SK-N-SH treated with all-trans-retinoic acid at 6 μM for 48 hours (cell line): ENCODE results near the gene ACTN1.

Source experiments
- ATAC-seq: fragments of 200-7000 bp; cut with Tn5 transposase; 3 replicates; pipeline ENCODE4 v1.9.1; 2020; ENCODE audit warnings: mild to moderate bottlenecking, moderate library complexity
- ARNTL ChIP-seq: fragments of 450-650 bp; formaldehyde crosslinking; IDR thresholded peaks from 2 replicates; pipeline ENCODE4 v1.5.0; 2020; ENCODE audit warnings: low read depth, mild to moderate bottlenecking, moderate library complexity, borderline replicate concordance
- BACH2 ChIP-seq: fragments of 250-450 bp; sonication (Bioruptor Pico); IDR thresholded peaks from 2 replicates; pipeline ENCODE4 v1.9.0; 2021; ENCODE audit warnings: mild to moderate bottlenecking, borderline replicate concordance
- CREB5 ChIP-seq: fragments of 250-450 bp; sonication (Bioruptor Pico); IDR thresholded peaks from 2 replicates; pipeline ENCODE4 v1.5.1; 2020; ENCODE audit warnings: low read depth, mild to moderate bottlenecking, moderate library complexity
- CSRNP3 ChIP-seq: fragments of 250-450 bp; sonication (Bioruptor Pico); IDR thresholded peaks from 2 replicates; pipeline ENCODE4 v1.5.1; 2021; ENCODE audit warnings: mild to moderate bottlenecking, moderate library complexity
- ESRRG ChIP-seq: fragments of 250-450 bp; sonication (Bioruptor Pico); IDR thresholded peaks from 2 replicates; pipeline ENCODE4 v1.6.1; 2021; ENCODE audit warnings: mild to moderate bottlenecking
- GLIS3 ChIP-seq: fragments of 250-450 bp; sonication (Bioruptor Pico); IDR thresholded peaks from 2 replicates; pipeline ENCODE4 v1.5.0; 2020; ENCODE audit warnings: mild to moderate bottlenecking, moderate library complexity
- ISL1 ChIP-seq: fragments of 250-450 bp; sonication (Bioruptor Pico); IDR thresholded peaks from 2 replicates; pipeline ENCODE4 v2.1.2; 2022; ENCODE audit warnings: mild to moderate bottlenecking, moderate library complexity
- OSR1 ChIP-seq: fragments of 250-450 bp; sonication (Bioruptor Pico); IDR thresholded peaks from 2 replicates; pipeline ENCODE4 v1.8.0; 2022; ENCODE audit warnings: moderate library complexity, mild to moderate bottlenecking, inconsistent platforms
- PATZ1 ChIP-seq: fragments of 250-450 bp; sonication (Bioruptor Pico); IDR thresholded peaks from 2 replicates; pipeline ENCODE4 v1.8.0; 2020; ENCODE audit warnings: mild to moderate bottlenecking, moderate library complexity, borderline replicate concordance
- PPARA ChIP-seq: fragments of 250-450 bp; sonication (Bioruptor Pico); IDR thresholded peaks from 2 replicates; pipeline ENCODE4 v1.5.0; 2020; ENCODE audit warnings: mild to moderate bottlenecking, borderline replicate concordance
- RARB ChIP-seq: fragments of 250-450 bp; sonication (Bioruptor Pico); IDR thresholded peaks from 2 replicates; pipeline ENCODE4 v1.8.0; 2021; ENCODE audit warnings: mild to moderate bottlenecking, moderate library complexity
- SNAI2 ChIP-seq: fragments of 250-450 bp; sonication (Bioruptor Pico); IDR thresholded peaks from 2 replicates; pipeline ENCODE4 v1.5.0; 2020; ENCODE audit warnings: mild to moderate bottlenecking, moderate library complexity
- TOX ChIP-seq: fragments of 250-450 bp; sonication (Bioruptor Pico); IDR thresholded peaks from 2 replicates; pipeline ENCODE4 v1.8.0; 2021; ENCODE audit warnings: mild to moderate bottlenecking, moderate library complexity, borderline replicate concordance
- TSHZ2 ChIP-seq: fragments of 250-450 bp; sonication (Bioruptor Pico); IDR thresholded peaks from 2 replicates; pipeline ENCODE4 v1.5.0; 2020; ENCODE audit warnings: mild to moderate bottlenecking, moderate library complexity
- ZC3H10 ChIP-seq: fragments of 250-450 bp; sonication (Bioruptor Pico); IDR thresholded peaks from 2 replicates; pipeline ENCODE4 v1.5.1; 2021; ENCODE audit warnings: mild to moderate bottlenecking, moderate library complexity
- ZFP3 ChIP-seq: fragments of 250-450 bp; sonication (Bioruptor Pico); IDR thresholded peaks from 2 replicates; pipeline ENCODE4 v1.5.0; 2020; ENCODE audit warnings: mild to moderate bottlenecking, moderate library complexity
- ZFP30 ChIP-seq: fragments of 450-650 bp; formaldehyde crosslinking; IDR thresholded peaks from 2 replicates; pipeline ENCODE4 v1.5.0; 2022; ENCODE audit warnings: mild to moderate bottlenecking, moderate library complexity
- ZNF565 ChIP-seq: fragments of 450-650 bp; formaldehyde crosslinking; conservative IDR thresholded peaks from 2 replicates; pipeline ENCODE4 v1.5.0; 2020; ENCODE audit warnings: low read depth, mild to moderate bottlenecking, moderate library complexity
- ZNF70 ChIP-seq: fragments of 450-650 bp; formaldehyde crosslinking; IDR thresholded peaks from 2 replicates; pipeline ENCODE4 v1.5.0; 2020; ENCODE audit warnings: mild to moderate bottlenecking, moderate library complexity
- ZNF8 ChIP-seq: fragments of 450-650 bp; formaldehyde crosslinking; IDR thresholded peaks from 2 replicates; pipeline ENCODE4 v1.5.0; 2020; ENCODE audit warnings: mild to moderate bottlenecking, moderate library complexity

The ACTN1 gene

GRCh38 chr14:68979021-68979721 is at the start of gene ACTN1:
ACTN1 (minus strand) TSS chr14:68979302; CDS start chr14:68979056, 246 bp downstream.
- ATAC-seq = peak; percentile 79
- TF ChIP-seq ESRRG (CRISPR knock-in tag) (no peak), GLIS3 (CRISPR knock-in tag) (no peak), SNAI2 (CRISPR knock-in tag) (no peak), CREB5 (CRISPR knock-in tag) (no peak), BACH2 (CRISPR knock-in tag) (no peak), ARNTL (CRISPR knock-in tag) (no peak), RARB (CRISPR knock-in tag) (no peak), CSRNP3 (CRISPR knock-in tag) (no peak), PPARA (CRISPR knock-in tag) (no peak), TOX (no peak), TSHZ2 (no peak), ZC3H10 (CRISPR knock-in tag) (no peak), ZNF565 (CRISPR knock-in tag) (no peak), ZNF70 (no peak), ZFP30 (CRISPR knock-in tag) (no peak)

GRCh38 chr14:69027242-69027913 is 48.3 kb upstream of the ACTN1 start:
- ATAC-seq = no peak
- TF ChIP-seq OSR1 (CRISPR knock-in tag) (no peak), CSRNP3 (CRISPR knock-in tag) (no peak), TOX (no peak), ZFP3 (CRISPR knock-in tag) (no peak), ZNF8 (CRISPR knock-in tag) (no peak), ZFP30 (CRISPR knock-in tag) (no peak), GLIS3 (CRISPR knock-in tag) (no peak), ISL1 (CRISPR knock-in tag) (no peak), ZC3H10 (CRISPR knock-in tag) (no peak), PATZ1 (CRISPR knock-in tag) (no peak), ZNF565 (CRISPR knock-in tag) (no peak), ARNTL (CRISPR knock-in tag) (no peak), BACH2 (CRISPR knock-in tag) (no peak), PPARA (CRISPR knock-in tag) (no peak), SNAI2 (CRISPR knock-in tag) (no peak)
